Uterus (tissue), 4 donors: Measurements from ENCODE around the gene ADAMTS9. TPM values are rescaled to one million over a fixed set of nuclear protein-coding genes. Genes with fewer than 3 reads are reported as not detected.

Source experiments
- DNase-seq, 2 donors: peaks; one replicate each; pipeline ENCODE4 v3.0.0-alpha.2; 2019 to 2020
- H3K27ac ChIP-seq, 2 donors: fragments of 200-600 bp; sonication (generic); 1 replicate in 1 of 2; 2 replicates in 1 of 2; pipeline ENCODE4 v1.5.1; 2016 to 2018
- H3K27me3 ChIP-seq, 2 donors: fragments of 200-600 bp; sonication (generic); one replicate each; pipeline ENCODE4 v1.5.1; 2018 to 2019; ENCODE audit warnings: control low read depth in 1 of 2
- H3K36me3 ChIP-seq, 2 donors: fragments of 200-600 bp; sonication (generic); one replicate each; pipeline ENCODE4 v1.5.1; 2019; ENCODE audit warnings: control low read depth in 1 of 2
- H3K4me1 ChIP-seq, 2 donors: fragments of 200-600 bp; sonication (generic); one replicate each; pipeline ENCODE4 v1.5.1; 2018 to 2019; ENCODE audit warnings: control low read depth in 1 of 2
- H3K4me3 ChIP-seq, 2 donors: fragments of 200-600 bp; sonication (generic); 1 replicate in 1 of 2; 2 replicates in 1 of 2; pipeline ENCODE4 v1.5.1; 2018 to 2019; ENCODE audit warnings: mild to moderate bottlenecking in 1 of 2
- H3K9me3 ChIP-seq, 2 donors: fragments of 200-600 bp; sonication (generic); one replicate each; pipeline ENCODE4 v1.5.1; 2019; ENCODE audit warnings: control low read depth in 1 of 2
- CTCF ChIP-seq, 4 experiments: fragments of 200-600 bp in 2 of 4; fragments of 450-650 bp in 2 of 4; sonication (generic) in 2 of 4; IDR thresholded peaks; one replicate each; pipeline ENCODE4 v1.5.1; 2016 to 2019; ENCODE audit warnings: antibody characterized with exemption in 4 of 4, mild to moderate bottlenecking in 2 of 4, moderate library complexity in 1 of 4
- POLR2A ChIP-seq, 2 donors: fragments of 450-650 bp; IDR thresholded peaks; one replicate each; pipeline ENCODE4 v1.6.1; 2016; ENCODE audit warnings: antibody characterized with exemption in 2 of 2, mild to moderate bottlenecking in 1 of 2, moderate library complexity in 1 of 2
- intact Hi-C: fragments of 100-400 bp; cut with DNase I; formaldehyde crosslinking; loops from one replicate; pipeline ENCODE4 v1.15.1; 2023; ENCODE audit warnings: low total_unique reads
- total RNA-seq, 4 donors: library from RNA; depleted of rRNA in 3 of 4; stranded (reverse); fragments of >200 nt in 3 of 4; gene quantifications; one replicate each; pipeline versions ENCODE4 v1.1.0 to v1.2.4, GENCODE V29; 2014 to 2023
- donor health status: DM: yes; HTN: yes; CAD: no.

ADAMTS9 gene
- total RNA-seq, 4 donors from 2014 or later = 17.4 to 197 (median 160) TPM

GRCh38 chr3:64726414-64727090 is 38.8 kb upstream of the ADAMTS9 start:
- TF ChIP-seq POLR2A (IDR thresholded peaks at IDR 0.05) = no peak
- TF ChIP-seq CTCF (IDR thresholded peaks at IDR 0.05) = no peak
- no peak overlapping the region for H3K27ac ChIP-seq
- intact Hi-C loops = no loop called here
- no peaks in the 10 kb centered on the region for H3K27me3 ChIP-seq
- H3K9me3 ChIP-seq = no peaks in the 10 kb centered on the region
- no peak overlapping the region for H3K4me3 ChIP-seq
- H3K4me1 ChIP-seq = no peaks in the 10 kb centered on the region
- no peak for DNase-seq
- no peaks in the 10 kb centered on the region for H3K36me3 ChIP-seq

GRCh38 chr3:64718976-64719375 is 31.2 kb upstream of the ADAMTS9 start:
- intact Hi-C loops = no loop called here
- H3K9me3 ChIP-seq = no peaks in the 10 kb centered on the region
- H3K36me3 ChIP-seq = no peaks in the 10 kb centered on the region
- H3K27ac ChIP-seq = peak overlapping the region; percentile 26 to 35
- DNase-seq = no peak
- H3K4me1 ChIP-seq = no peaks in the 10 kb centered on the region
- TF ChIP-seq POLR2A (IDR thresholded peaks at IDR 0.05) = no peak
- TF ChIP-seq CTCF (IDR thresholded peaks at IDR 0.05) = no peak
- H3K27me3 ChIP-seq = no peaks in the 10 kb centered on the region
- H3K4me3 ChIP-seq = no peak overlapping the region

- no peak overlapping the region for H3K27ac ChIP-seq
- DNase-seq = no peak
- H3K4me1 ChIP-seq = no peaks in the 10 kb centered on the region
- no peak overlapping the region for H3K4me3 ChIP-seq
- no peaks in the 10 kb centered on the region for H3K36me3 ChIP-seq
- no peaks in the 10 kb centered on the region for H3K27me3 ChIP-seq
- intact Hi-C loops = no loop called here
- no peaks in the 10 kb centered on the region for H3K9me3 ChIP-seq
- peak in 1 of 4 experiments; percentile 22 for TF ChIP-seq CTCF (IDR thresholded peaks at IDR 0.05)
- TF ChIP-seq POLR2A (IDR thresholded peaks at IDR 0.05) = no peak
These were observed 30.2 kb upstream of the ADAMTS9 start for GRCh38 chr3:64717872-64718613.

GRCh38 chr3:64717411-64717810 is 29.6 kb upstream of the ADAMTS9 start:
- intact Hi-C loops = no loop called here
- no peaks in the 10 kb centered on the region for H3K27me3 ChIP-seq
- no peak for DNase-seq
- no peaks in the 10 kb centered on the region for H3K9me3 ChIP-seq
- no peak for TF ChIP-seq CTCF (IDR thresholded peaks at IDR 0.05)
- TF ChIP-seq POLR2A (IDR thresholded peaks at IDR 0.05) = no peak
- H3K4me3 ChIP-seq = no peak overlapping the region
- H3K4me1 ChIP-seq = no peaks in the 10 kb centered on the region
- H3K27ac ChIP-seq = no peak overlapping the region
- no peaks in the 10 kb centered on the region for H3K36me3 ChIP-seq

- H3K27ac ChIP-seq = peak overlapping the region in 1 of 2 donors; percentile 32
These were observed 28.4 kb upstream of the ADAMTS9 start for GRCh38 chr3:64716110-64716710.

More at GRCh38 chr3:64716110-64716710, 28.4 kb upstream of the ADAMTS9 start:
- intact Hi-C loops = no loop called here
- DNase-seq = no peak
- no peaks in the 10 kb centered on the region for H3K36me3 ChIP-seq
- no peaks in the 10 kb centered on the region for H3K9me3 ChIP-seq
- TF ChIP-seq POLR2A (IDR thresholded peaks at IDR 0.05) (no peak), CTCF (IDR thresholded peaks at IDR 0.05) (no peak)
- H3K4me3 ChIP-seq = no peak overlapping the region
- H3K4me1 ChIP-seq = no peaks in the 10 kb centered on the region
- H3K27me3 ChIP-seq = no peaks in the 10 kb centered on the region
